ENCODE results near the gene UBE3B. TPM values are rescaled to one million over a fixed set of nuclear protein-coding genes. Genes with fewer than 3 reads are reported as not detected.

UBE3B gene
- total RNA-seq, 1 donor from 2014 or later: 44.2 TPM

DNA sequence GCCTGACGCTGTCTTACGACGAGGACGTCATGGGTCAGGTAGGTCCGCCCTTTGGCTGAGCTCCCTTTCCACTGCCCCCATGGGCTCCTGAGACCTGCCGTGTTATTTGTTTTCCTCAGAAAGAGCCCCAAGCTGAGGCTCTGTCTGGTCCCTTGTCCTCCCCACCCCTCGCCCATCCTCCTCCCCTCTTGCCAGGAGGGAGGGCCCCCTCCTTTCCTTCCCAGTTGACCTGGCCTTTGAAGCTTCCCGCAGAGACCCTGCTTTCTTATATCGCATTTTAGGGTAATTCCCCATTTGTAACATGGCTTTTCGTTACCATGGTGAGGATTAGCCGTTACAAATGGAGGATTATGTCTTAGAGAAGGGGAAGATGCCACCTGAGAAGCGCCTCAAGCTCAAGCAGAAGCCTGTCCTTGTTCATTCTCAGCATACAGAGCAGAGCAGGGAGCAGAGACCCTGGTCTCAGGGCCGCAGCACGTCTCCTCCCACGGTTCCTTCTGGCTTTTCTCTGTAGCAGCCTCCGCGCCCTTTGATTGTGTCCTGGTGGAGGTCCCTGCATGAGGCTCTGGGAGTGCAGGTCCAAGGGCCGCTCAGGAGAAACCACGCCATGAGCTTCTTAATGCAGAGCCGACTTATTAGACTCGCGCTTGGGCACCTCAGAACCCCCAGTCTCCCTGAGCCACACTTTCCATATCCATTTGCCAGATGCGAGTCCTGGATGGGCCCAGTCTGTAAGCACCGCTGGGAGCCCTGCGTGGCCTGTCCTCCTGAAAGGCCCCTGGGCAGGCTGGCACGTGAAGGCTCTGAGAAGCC lies 47.2 kb downstream of the UBE3B start:
- Mint-ChIP-seq H3K4me1 (ENCODE audit: low read depth, unreplicated experiment) (peaks cover 26% of the 10 kb centered on the region), H3K27me3 (ENCODE audit: unreplicated experiment) (peaks cover 4% of the 10 kb centered on the region), H3K9me3 (ENCODE audit: unreplicated experiment) (peaks cover 9% of the 10 kb centered on the region), H3K27ac (ENCODE audit: unreplicated experiment) (no peak overlapping the region), H3K36me3 (ENCODE audit: unreplicated experiment) (peaks cover 4% of the 10 kb centered on the region), H3K4me3 (ENCODE audit: unreplicated experiment) (no peak overlapping the region)
- TF ChIP-seq, protein P1, sequence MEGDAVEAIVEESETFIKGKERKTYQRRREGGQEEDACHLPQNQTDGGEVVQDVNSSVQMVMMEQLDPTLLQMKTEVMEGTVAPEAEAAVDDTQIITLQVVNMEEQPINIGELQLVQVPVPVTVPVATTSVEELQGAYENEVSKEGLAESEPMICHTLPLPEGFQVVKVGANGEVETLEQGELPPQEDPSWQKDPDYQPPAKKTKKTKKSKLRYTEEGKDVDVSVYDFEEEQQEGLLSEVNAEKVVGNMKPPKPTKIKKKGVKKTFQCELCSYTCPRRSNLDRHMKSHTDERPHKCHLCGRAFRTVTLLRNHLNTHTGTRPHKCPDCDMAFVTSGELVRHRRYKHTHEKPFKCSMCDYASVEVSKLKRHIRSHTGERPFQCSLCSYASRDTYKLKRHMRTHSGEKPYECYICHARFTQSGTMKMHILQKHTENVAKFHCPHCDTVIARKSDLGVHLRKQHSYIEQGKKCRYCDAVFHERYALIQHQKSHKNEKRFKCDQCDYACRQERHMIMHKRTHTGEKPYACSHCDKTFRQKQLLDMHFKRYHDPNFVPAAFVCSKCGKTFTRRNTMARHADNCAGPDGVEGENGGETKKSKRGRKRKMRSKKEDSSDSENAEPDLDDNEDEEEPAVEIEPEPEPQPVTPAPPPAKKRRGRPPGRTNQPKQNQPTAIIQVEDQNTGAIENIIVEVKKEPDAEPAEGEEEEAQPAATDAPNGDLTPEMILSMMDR (IDR thresholded peaks at IDR 0.05; ENCODE audit: partially characterized antibody, unreplicated experiment): no peak
- no peak for DNase-seq

DNA sequence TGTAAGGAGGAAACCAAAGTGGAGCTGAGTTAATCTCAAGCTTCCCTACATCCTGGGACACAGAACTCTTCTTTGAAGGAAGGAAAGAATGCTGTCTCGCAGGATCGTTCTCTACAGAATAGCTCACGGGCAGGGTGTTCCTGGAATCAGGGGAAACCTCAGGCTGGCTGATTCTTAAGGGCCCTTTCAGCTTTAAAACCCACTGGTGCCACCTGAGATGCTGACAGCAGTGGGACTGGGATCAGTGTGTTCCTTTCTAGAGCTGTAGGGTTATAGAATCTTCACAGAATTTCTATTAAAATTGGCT lies 47.8 kb downstream of the UBE3B start:
- Mint-ChIP-seq H3K27me3 (ENCODE audit: unreplicated experiment) (peaks cover 4% of the 10 kb centered on the region), H3K27ac (ENCODE audit: unreplicated experiment) (no peak overlapping the region), H3K9me3 (ENCODE audit: unreplicated experiment) (peaks cover 9% of the 10 kb centered on the region), H3K4me3 (ENCODE audit: unreplicated experiment) (no peak overlapping the region), H3K36me3 (ENCODE audit: unreplicated experiment) (peaks cover 4% of the 10 kb centered on the region), H3K4me1 (ENCODE audit: low read depth, unreplicated experiment) (peaks cover 30% of the 10 kb centered on the region)
- DNase-seq: no peak
- TF ChIP-seq, protein P1 (IDR thresholded peaks at IDR 0.05; ENCODE audit: partially characterized antibody, unreplicated experiment): no peak

DNA sequence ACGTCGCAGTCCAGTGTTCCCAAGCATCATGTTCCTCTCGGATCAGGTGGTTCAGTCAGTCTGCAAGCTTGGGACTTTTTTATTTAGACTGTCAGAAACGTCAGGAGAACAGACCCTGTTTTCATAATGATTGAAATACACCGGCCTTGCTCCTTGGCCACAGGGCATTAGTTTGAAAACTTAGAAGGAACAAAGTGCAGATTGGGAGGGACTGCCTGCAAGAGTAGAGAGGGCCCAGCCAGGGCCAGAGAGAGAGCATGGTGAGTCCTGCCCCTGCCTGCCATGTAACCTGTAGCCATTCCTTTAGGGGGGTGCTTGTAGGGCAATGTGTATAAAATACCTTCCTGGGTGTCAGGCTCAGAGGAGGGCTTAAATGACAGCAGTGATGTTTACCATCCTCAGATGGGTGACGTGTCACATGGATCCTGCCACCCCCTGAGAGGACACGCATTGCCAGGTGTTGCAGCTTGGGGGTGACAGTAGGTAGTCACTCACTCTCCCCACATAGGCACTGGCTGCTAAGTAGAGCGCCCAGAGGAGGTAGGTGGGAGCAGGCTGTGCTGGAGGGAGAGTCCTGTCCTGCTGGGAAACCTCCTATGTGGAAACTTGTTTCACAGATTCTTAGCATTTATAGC lies 50.2 kb downstream of the UBE3B start:
- peaks cover 4% of the 10 kb centered on the region for H3K27me3 Mint-ChIP-seq (ENCODE audit: unreplicated experiment)
- H3K9me3 Mint-ChIP-seq (ENCODE audit: unreplicated experiment): peaks cover 5% of the 10 kb centered on the region
- H3K27ac Mint-ChIP-seq (ENCODE audit: unreplicated experiment): no peak overlapping the region
- TF ChIP-seq, protein P1 (IDR thresholded peaks at IDR 0.05; ENCODE audit: partially characterized antibody, unreplicated experiment): no peak
- peaks cover 41% of the 10 kb centered on the region for H3K4me1 Mint-ChIP-seq (ENCODE audit: low read depth, unreplicated experiment)
- H3K36me3 Mint-ChIP-seq (ENCODE audit: unreplicated experiment): peaks cover 4% of the 10 kb centered on the region
- H3K4me3 Mint-ChIP-seq (ENCODE audit: unreplicated experiment): no peak overlapping the region
- DNase-seq: no peak

DNA sequence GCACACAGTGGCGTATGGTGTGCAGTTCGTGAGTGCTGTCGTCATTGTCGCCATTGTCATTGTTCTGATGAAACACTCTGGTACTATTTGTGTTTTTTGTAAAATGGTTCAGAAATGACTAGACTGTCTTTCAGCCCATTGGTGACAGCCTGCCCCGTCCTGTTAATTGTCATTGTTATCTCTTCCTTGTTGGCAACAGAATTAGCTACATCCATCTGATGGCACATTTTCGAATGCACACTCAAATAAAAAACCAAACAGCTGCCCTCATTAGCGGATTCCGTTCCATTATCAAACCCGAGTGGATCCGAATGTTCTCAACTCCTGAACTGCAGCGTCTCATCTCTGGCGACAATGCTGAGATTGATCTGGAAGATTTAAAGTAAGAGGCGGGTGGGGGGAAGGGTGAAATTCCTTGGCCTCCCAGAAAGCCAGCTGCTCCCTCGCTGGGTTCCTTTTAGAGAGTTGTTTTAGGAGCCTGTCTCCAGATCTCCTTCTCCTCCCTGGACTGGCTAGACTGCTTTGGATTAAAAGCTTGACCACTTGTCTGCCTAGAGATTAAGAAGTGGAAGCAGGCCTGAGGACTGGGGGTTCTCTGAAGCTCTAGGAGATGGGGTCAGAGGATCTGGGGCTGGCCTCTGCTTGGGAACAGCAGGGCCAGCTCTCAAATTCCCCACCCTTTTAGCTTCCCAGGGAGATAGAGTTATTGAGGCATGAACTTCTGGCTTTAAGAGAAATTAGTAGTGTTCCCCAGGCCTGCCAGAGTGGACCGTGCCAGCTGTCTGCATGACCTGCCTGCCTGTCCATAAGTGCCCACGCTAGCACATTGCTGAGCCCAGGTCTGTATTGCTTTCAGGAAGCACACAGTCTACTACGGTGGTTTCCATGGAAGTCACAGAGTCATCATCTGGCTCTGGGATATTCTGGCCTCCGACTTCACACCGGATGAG lies 52.5 kb downstream of the UBE3B start:
- H3K36me3 Mint-ChIP-seq (ENCODE audit: unreplicated experiment): no peaks in the 10 kb centered on the region
- peaks cover 2% of the 10 kb centered on the region for H3K27me3 Mint-ChIP-seq (ENCODE audit: unreplicated experiment)
- peaks cover 2% of the 10 kb centered on the region for H3K9me3 Mint-ChIP-seq (ENCODE audit: unreplicated experiment)
- peak overlapping the region; percentile 59 for H3K4me3 Mint-ChIP-seq (ENCODE audit: unreplicated experiment)
- H3K4me1 Mint-ChIP-seq (ENCODE audit: low read depth, unreplicated experiment): peaks cover 39% of the 10 kb centered on the region
- no peak for DNase-seq
- H3K27ac Mint-ChIP-seq (ENCODE audit: unreplicated experiment): peak overlapping the region; percentile 87
- TF ChIP-seq, protein P1 (IDR thresholded peaks at IDR 0.05; ENCODE audit: partially characterized antibody, unreplicated experiment): no peak

Measured in glutamatergic neuron (in vitro differentiated cells).